DOHH2 (cell line): ENCODE measurements around the gene LRRC3B.
"Not testable (repeated sequence)": the region's sequence is repeated elsewhere in the genome, so short reads cannot be mapped to it uniquely, and the experiment has no call there.

ENCODE experiments used
- H3F3A ChIP-seq: fragments of 200-600 bp; sonication (generic), shearing (Covaris generic); 2 replicates; pipeline ENCODE4 v1.6.0; 2016; ENCODE audit warnings: antibody characterized with exemption, mild to moderate bottlenecking; ENCODE audit not compliant: control insufficient read depth, insufficient read depth
- H3K27ac ChIP-seq: fragments of 200-600 bp; sonication (generic); 2 replicates; pipeline ENCODE4 v1.5.1; 2014; ENCODE audit warnings: low read depth, mild to moderate bottlenecking, low read length, moderate library complexity
- H3K27me3 ChIP-seq: fragments of 200-600 bp; sonication (generic); 2 replicates; pipeline ENCODE4 v1.6.1; 2014; ENCODE audit warnings: mild to moderate bottlenecking, low read length, mixed read lengths; ENCODE audit not compliant: control insufficient read depth
- H3K36me3 ChIP-seq: fragments of 200-600 bp; sonication (generic); 2 replicates; pipeline ENCODE4 v1.6.1; 2014; ENCODE audit warnings: mild to moderate bottlenecking, low read length, moderate library complexity, mixed read lengths; ENCODE audit not compliant: control insufficient read depth
- H3K4me1 ChIP-seq: fragments of 200-600 bp; sonication (generic); 2 replicates; pipeline ENCODE4 v1.6.1; 2014; ENCODE audit warnings: mild to moderate bottlenecking, low read length, mixed read lengths; ENCODE audit not compliant: control insufficient read depth
- H3K4me2 ChIP-seq: fragments of 200-600 bp; sonication (generic); 2 replicates; pipeline ENCODE4 v1.6.0; 2014; ENCODE audit warnings: mild to moderate bottlenecking, low read length, moderate library complexity
- H3K4me3 ChIP-seq: fragments of 200-600 bp; sonication (generic); 2 replicates; pipeline ENCODE4 v1.5.1; 2014; ENCODE audit warnings: mild to moderate bottlenecking, low read length, mixed read lengths
- H3K79me2 ChIP-seq: fragments of 200-600 bp; sonication (generic); 2 replicates; pipeline ENCODE4 v1.6.1; 2014; ENCODE audit warnings: mild to moderate bottlenecking, low read length, mixed read lengths; ENCODE audit not compliant: control insufficient read depth
- H3K9me2 ChIP-seq: fragments of 200-600 bp; sonication (generic); replicated peaks from 2 replicates; pipeline ENCODE4 v1.6.1; 2014; ENCODE audit warnings: mild to moderate bottlenecking, low read length, mixed read lengths; ENCODE audit not compliant: control insufficient read depth
- H3K9me3 ChIP-seq: fragments of 200-600 bp; sonication (generic); 2 replicates; pipeline ENCODE4 v1.6.1; 2014; ENCODE audit warnings: antibody characterized with exemption, low read length, mixed read lengths; ENCODE audit not compliant: control insufficient read depth, insufficient read depth
- H4K20me1 ChIP-seq: fragments of 200-600 bp; sonication (generic); 2 replicates; pipeline ENCODE4 v1.6.0; 2014; ENCODE audit warnings: low read depth, mild to moderate bottlenecking, antibody characterized with exemption, low read length, moderate library complexity; ENCODE audit not compliant: control insufficient read depth, insufficient read depth
- CTCF ChIP-seq: fragments of 200-600 bp; sonication (generic); IDR thresholded peaks from one replicate; pipeline ENCODE4 v1.5.1; 2014; ENCODE audit warnings: antibody characterized with exemption, mild to moderate bottlenecking, low read depth, low read length; ENCODE audit not compliant: poor library complexity, severe bottlenecking
- EZH2phosphoT487 ChIP-seq: fragments of 200-600 bp; sonication (generic); IDR thresholded peaks from 2 replicates; pipeline ENCODE4 v1.6.1; 2017; ENCODE audit warnings: borderline replicate concordance, mild to moderate bottlenecking, antibody characterized with exemption, low read length, moderate library complexity, mixed read lengths

The LRRC3B gene

GRCh38 chr3:26590919-26591484, 31.6 kb upstream of the LRRC3B start:
- Histone ChIP-seq H4K20me1 (no peaks in the 10 kb centered on the region), H3K36me3 (no peaks in the 10 kb centered on the region), H3K4me1 (no peaks in the 10 kb centered on the region), H3K9me2 (no peaks in the 10 kb centered on the region), H3K79me2 (no peaks in the 10 kb centered on the region), H3F3A (no peaks in the 10 kb centered on the region), H3K4me2 (no peak overlapping the region), H3K9me3 (no peaks in the 10 kb centered on the region), H3K27me3 (no peaks in the 10 kb centered on the region), H3K4me3 (no peak overlapping the region), H3K27ac (no peak overlapping the region)
- TF ChIP-seq EZH2phosphoT487 (no peak), CTCF (no peak)

DNA sequence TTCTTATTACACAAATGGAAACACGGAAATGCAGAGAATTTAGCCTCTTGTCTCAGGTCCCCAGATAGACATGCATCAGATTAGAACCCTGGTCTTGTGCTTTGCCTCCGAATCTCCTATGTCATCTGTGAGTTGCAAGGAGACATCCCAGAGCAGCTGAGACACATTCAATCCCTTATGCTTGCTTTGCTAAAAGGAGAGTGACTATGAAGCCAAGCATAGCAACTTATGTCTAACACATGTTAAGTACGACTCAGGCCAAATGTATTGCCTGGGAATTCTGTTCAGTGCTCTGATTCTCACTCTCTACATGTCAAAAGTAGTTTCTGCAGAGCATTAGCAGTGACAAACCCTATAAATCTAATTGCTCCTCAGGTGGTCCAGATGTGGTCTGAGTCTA, 30.6 kb upstream of the LRRC3B start:
- H4K20me1 ChIP-seq = no peaks in the 10 kb centered on the region
- no peaks in the 10 kb centered on the region for H3K9me3 ChIP-seq
- TF ChIP-seq CTCF = no peak
- no peaks in the 10 kb centered on the region for H3K36me3 ChIP-seq
- no peaks in the 10 kb centered on the region for H3K9me2 ChIP-seq
- no peaks in the 10 kb centered on the region for H3F3A ChIP-seq
- H3K27ac ChIP-seq = no peak overlapping the region
- no peaks in the 10 kb centered on the region for H3K79me2 ChIP-seq
- H3K27me3 ChIP-seq = no peaks in the 10 kb centered on the region
- no peak overlapping the region for H3K4me2 ChIP-seq
- H3K4me1 ChIP-seq = no peaks in the 10 kb centered on the region
- H3K4me3 ChIP-seq = no peak overlapping the region

DNA sequence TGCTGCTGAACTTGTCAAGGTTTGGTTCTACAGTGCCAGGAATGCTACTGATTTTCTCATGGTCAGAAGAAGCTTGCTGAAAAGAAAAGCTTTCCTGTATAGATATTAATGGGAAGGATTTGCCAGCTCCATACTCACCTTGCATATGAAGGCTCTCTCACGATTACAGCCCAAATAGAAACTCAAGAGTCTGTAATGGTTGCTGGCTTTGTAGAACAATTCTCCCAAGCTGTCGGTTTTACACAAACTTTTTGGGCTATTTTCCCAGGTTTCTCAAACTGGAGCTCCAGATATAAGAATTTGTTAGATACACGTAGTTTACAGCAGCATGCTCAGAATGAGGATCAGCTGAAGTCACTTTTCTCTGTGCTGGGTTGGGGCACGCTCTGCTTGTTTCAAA, 30.1 kb upstream of the LRRC3B start:
- H3K9me3 ChIP-seq = no peaks in the 10 kb centered on the region
- H3F3A ChIP-seq = no peaks in the 10 kb centered on the region
- no peaks in the 10 kb centered on the region for H3K4me1 ChIP-seq
- H3K9me2 ChIP-seq = no peaks in the 10 kb centered on the region
- no peaks in the 10 kb centered on the region for H3K27me3 ChIP-seq
- H3K79me2 ChIP-seq = no peaks in the 10 kb centered on the region
- H3K4me2 ChIP-seq = no peak overlapping the region
- TF ChIP-seq EZH2phosphoT487 = no peak
- H3K36me3 ChIP-seq = no peaks in the 10 kb centered on the region
- H3K4me3 ChIP-seq = no peak overlapping the region
- no peak overlapping the region for H3K27ac ChIP-seq
- no peaks in the 10 kb centered on the region for H4K20me1 ChIP-seq

DNA sequence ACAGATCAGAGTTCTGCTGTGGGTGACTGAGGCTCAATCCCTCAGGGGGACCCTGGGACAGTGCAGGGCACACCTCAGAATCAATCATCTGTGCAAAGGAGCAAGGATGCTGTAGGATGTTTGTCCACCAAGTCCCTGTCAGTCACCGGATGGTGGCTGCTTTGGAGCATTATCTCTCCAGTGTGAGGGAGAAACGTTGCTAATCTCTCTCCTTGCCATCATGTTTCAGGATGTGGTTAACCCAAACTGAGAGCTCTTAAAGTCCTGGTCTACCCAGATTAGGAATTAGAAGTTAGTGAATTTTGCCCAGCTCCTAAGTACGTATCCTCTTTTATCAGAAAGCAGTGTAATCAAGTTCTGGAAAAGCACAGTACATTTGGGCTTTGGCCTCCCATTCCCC, 26.2 kb upstream of the LRRC3B start:
- no peaks in the 10 kb centered on the region for H3K36me3 ChIP-seq
- TF ChIP-seq EZH2phosphoT487 (no peak), CTCF (no peak)
- H3K27me3 ChIP-seq = no peaks in the 10 kb centered on the region
- H3K79me2 ChIP-seq = no peaks in the 10 kb centered on the region
- H3K9me3 ChIP-seq = no peaks in the 10 kb centered on the region
- no peaks in the 10 kb centered on the region for H3K4me1 ChIP-seq
- H3K4me3 ChIP-seq = no peak overlapping the region
- H3K27ac ChIP-seq = no peak overlapping the region
- no peaks in the 10 kb centered on the region for H4K20me1 ChIP-seq
- H3K4me2 ChIP-seq = no peak overlapping the region
- no peaks in the 10 kb centered on the region for H3K9me2 ChIP-seq
- H3F3A ChIP-seq = no peaks in the 10 kb centered on the region

DNA sequence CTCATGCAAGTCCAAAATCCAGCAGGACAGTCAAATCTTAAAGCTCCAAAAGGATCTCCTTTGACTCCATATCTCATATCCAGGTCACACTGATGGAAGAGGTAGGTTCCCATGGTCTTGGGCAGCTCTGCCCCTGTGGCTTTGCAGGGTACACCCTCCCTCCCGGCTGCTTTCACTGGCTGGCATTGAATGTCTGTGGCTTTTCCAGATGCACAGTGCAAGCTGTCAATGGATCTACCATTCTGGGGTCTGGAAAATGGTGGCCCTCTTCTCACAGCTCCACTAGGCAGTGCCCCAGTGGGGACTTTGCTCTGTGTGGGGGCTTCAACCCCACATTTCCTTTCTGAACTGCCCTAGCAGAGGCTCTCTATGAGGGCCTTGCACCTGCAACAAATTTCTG, 19.3 kb upstream of the LRRC3B start:
- H3F3A ChIP-seq, H3K27ac ChIP-seq, H4K20me1 ChIP-seq, H3K4me2 ChIP-seq, H3K9me2 ChIP-seq, H3K27me3 ChIP-seq, H3K79me2 ChIP-seq, H3K4me1 ChIP-seq, H3K36me3 ChIP-seq, H3K4me3 ChIP-seq: not testable (repeated sequence)
- peaks cover 11% of the 10 kb centered on the region; the same call in 1 of the 2 replicates for H3K9me3 ChIP-seq

GRCh38 chr3:26603771-26604170, 18.8 kb upstream of the LRRC3B start:
- H3K9me2 ChIP-seq, H3F3A ChIP-seq, H3K36me3 ChIP-seq, H3K27me3 ChIP-seq, H3K4me3 ChIP-seq, H3K4me2 ChIP-seq, H3K4me1 ChIP-seq, H3K27ac ChIP-seq, H4K20me1 ChIP-seq, H3K79me2 ChIP-seq: not testable (repeated sequence)
- peaks cover 11% of the 10 kb centered on the region; the same call in 1 of the 2 replicates for H3K9me3 ChIP-seq
